DMS53 (cell line): ENCODE data around the gene KDM4B.

Experiments
- DNase-seq: peaks from one replicate; lab custom pipeline; 2025; lab: John Stamatoyannopoulos, UW

KDM4B gene

GRCh38 chr19:4984438-4984990 is 15.6 kb downstream of the KDM4B start:
- DNase-seq, result no peak

GRCh38 chr19:4985551-4985991 is 16.7 kb downstream of the KDM4B start:
- DNase-seq, result no peak

GRCh38 chr19:4986056-4986455 is 17.1 kb downstream of the KDM4B start:
- no peak for DNase-seq

GRCh38 chr19:4986471-4986891 is 17.6 kb downstream of the KDM4B start:
- DNase-seq, result no peak

GRCh38 chr19:4987256-4987655 is 18.3 kb downstream of the KDM4B start:
- no peak for DNase-seq

GRCh38 chr19:4987692-4988370 is 18.9 kb downstream of the KDM4B start:
- DNase-seq, result no peak

- DNase-seq, result no peak
These were observed 19.9 kb downstream of the KDM4B start for GRCh38 chr19:4988770-4989251.

- DNase-seq, result no peak
These were observed 21.4 kb downstream of the KDM4B start for GRCh38 chr19:4990306-4990705.

GRCh38 chr19:4991538-4991937 is 22.6 kb downstream of the KDM4B start:
- DNase-seq, result no peak

- DNase-seq, result no peak
These were observed 23.2 kb downstream of the KDM4B start for GRCh38 chr19:4991996-4992698.

- peak; percentile 85 for DNase-seq
These were observed 24.8 kb downstream of the KDM4B start for GRCh38 chr19:4993683-4994082.

GRCh38 chr19:4996701-4997100 is 27.8 kb downstream of the KDM4B start:
- DNase-seq, result no peak

GRCh38 chr19:4997297-4997696 is 28.4 kb downstream of the KDM4B start:
- DNase-seq, result no peak

GRCh38 chr19:5000120-5000611 is 31.3 kb downstream of the KDM4B start:
- DNase-seq, result no peak

GRCh38 chr19:5001615-5002014 is 32.7 kb downstream of the KDM4B start:
- peak; percentile 46 for DNase-seq

- DNase-seq, result peak; percentile 48
These were observed 33.2 kb downstream of the KDM4B start for GRCh38 chr19:5002143-5002542.

GRCh38 chr19:5003781-5004180 is 34.9 kb downstream of the KDM4B start:
- no peak for DNase-seq

- DNase-seq, result no peak
These were observed 36.2 kb downstream of the KDM4B start for GRCh38 chr19:5005096-5005495.

GRCh38 chr19:5006201-5006600 is 37.3 kb downstream of the KDM4B start:
- DNase-seq, result no peak

GRCh38 chr19:5006821-5007220 is 37.9 kb downstream of the KDM4B start:
- no peak for DNase-seq

- DNase-seq, result no peak
These were observed 42.7 kb downstream of the KDM4B start for GRCh38 chr19:5011476-5012238.
